Ecto neural progenitor cell (in vitro differentiated cells): ENCODE data around the gene SFTPA2.
"Not testable (repeated sequence)": the region's sequence is repeated elsewhere in the genome, so short reads cannot be mapped to it uniquely, and the experiment has no call there.

Experiments
- DNase-seq: peaks from one replicate; pipeline ENCODE4 v3.0.0-alpha.2; 2018; ENCODE audit warnings: low spot score

The SFTPA2 gene

DNA sequence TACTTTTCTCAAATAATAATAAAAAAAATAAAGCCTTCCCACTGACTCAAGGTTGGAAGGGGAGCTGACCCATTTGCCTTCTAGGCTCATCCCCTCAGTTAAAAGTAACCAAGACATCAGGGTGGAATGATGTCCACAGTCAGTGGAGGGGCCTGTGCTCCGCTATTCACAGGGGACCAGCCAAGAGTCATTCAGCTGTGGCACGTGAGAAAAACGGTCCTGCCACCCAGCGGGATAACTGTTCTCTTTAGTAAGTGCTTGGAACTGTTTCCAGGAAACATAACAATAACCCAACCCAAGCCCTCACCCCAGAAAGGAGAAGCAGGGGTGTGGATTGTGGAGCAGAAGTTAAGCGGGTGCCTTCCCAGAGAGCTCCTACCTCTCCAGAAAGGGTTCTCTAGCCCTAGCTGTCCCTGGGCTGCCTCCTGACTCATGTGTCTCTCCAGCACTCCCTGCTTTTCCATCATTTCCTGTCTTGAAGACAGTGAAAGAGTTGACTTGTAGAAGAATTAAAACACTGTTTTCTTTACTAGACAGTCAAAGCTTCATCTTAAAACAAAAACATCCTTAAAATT, 50.2 kb downstream of the SFTPA2 start:
- not testable (repeated sequence) for DNase-seq

DNA sequence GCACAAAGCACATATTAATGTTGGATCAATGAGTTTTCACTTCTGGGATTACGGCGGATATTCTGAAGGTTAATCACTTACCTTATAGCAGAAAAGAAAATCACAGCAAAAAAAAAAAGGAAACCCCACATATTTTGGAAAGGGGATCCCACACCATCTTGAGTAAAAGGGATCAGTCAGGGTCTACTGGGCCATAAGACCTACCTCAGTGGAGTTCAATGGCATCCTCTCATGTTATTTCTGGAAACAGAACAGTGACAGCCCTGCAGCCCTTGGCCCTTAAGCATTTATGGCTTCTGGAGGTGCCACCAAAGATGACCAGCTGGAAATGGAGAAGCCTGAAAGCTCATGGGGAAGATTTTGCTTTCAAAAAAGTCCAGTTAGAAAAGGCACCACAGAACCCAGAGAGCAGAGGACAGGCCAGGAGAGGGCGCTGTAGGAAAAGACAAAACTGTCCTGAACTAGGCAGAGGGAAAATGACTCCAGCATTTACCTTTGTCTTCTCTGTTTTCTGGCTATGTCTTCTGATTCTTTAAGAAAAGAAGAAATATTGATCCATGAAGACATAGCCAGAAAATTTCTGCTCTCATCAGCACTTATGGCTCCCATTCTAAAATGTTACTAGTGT, 50.8 kb downstream of the SFTPA2 start:
- not testable (repeated sequence) for DNase-seq

DNA sequence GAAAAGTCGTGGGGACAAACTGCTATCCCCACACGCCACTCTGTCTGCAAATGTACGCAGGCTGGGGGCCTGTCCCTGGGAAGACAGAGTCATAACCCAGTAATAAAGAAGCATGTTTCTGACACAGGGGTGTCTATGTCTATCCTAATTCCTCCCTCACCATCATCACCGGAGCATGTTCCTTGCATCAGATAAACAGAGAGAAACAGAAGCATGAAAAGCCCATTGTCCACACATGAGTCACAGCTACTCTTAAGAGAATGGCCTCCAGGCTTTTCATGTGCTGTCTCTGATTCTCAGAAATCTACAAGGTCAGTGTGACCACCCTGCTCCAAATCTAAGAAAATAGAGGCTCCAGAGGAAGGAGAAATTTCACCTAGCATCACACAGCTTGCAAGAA, 52.0 kb downstream of the SFTPA2 start:
- DNase-seq, result not testable (repeated sequence)

DNA sequence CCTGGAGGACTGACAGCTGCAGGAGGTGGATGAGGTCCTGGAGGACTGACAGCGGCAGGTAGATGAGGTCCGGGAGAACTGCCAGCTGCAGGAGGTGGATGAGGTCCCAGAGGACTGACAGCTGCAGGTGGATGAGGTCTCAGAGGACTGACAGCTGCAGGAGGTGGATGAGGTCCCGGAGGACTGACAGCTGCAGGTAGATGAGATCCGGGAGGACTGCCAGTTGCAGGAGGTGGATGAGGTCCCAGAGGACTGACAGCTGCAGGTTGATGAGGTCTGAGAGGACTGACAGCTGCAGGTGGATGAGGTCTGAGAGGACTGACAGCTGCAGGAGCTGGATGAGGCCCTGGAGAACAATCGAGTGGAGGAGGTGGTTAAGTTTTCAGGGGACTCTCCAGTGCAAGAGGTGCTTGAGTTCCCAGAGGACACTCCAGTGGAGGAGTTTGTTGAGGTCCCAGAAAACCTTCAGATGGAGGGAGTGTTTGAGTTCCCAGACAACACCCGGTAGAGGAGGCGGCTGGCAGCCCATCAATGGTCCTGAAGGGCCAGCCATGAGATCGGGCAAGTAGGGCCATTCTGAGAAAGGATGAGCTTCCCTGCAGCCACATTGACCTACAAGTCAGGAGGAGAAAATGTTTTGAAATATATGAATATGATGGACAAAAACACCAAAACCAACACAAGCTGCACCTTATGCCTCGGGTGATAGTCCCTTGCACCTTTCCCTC, 52.6 kb downstream of the SFTPA2 start:
- no peak for DNase-seq
